ENCODE data around the gene GPR137. TPM values are rescaled to one million over a fixed set of nuclear protein-coding genes. Genes with fewer than 3 reads are reported as not detected.
"Not testable (repeated sequence)": the region's sequence is repeated elsewhere in the genome, so short reads cannot be mapped to it uniquely, and the experiment has no call there.

Gene GPR137
- total RNA-seq, 2 experiments from 2014 or later = 25.3 to 26.8 TPM

DNA sequence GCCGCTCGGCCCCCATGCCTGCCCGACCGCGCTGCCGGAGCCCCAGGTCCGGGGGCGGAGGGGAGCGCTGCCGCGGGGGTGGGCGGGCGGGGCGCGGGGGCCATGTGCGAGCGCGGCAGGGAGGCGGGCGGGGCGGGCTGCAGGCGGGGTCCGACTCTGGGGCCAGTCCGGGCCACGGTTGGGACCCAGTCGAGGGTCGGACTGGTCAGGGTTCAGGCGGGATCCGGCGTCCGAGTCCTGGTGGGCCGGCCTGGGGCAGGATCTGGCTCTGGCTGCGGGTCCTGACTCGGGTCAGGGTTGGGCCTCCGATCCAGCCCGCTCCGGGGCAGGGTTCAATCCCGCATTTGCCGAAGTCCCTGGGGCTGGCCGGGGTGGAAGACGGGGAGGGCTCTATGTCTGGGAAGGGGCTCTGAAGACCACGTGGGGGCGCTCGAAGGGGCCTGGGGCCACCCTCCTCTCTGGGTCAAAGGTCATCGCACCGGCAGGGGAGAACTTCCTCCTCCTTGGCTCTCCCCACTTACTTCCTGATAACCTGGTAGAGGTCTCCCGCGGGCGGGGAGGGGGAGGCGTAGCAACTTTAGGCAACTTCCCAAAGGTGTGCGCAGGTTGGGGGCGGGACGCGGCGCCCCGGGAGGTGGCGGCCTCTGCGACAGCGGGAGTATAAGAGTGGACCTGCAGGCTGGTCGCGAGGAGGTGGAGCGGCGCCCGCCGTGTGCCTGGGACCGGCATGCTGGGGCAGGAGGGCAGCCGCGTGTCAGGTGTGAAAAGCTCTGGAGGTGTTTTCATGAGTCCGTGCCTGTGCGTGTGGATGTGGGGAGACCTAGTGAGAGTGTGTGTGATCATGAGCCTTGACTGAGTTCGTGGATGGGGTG, 20.3 kb downstream of the GPR137 start:
- peak overlapping the region; percentile 95 for H3K4me3 Mint-ChIP-seq

DNA sequence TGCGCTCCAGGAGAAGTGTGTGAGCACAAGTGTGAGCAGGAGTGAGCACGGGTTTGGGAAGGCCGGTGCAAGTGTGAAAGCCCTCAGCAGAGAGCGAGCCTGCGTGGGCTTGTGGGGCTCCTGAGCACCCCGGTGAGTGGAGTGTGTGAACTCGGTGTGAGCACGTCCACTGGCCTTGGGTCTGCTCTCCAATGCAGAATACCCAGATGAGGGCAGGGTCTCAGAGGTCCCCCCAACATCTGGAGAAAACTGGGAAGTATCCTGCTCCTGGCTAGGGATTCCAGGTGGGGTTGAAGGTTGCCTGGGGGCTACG, 20.9 kb downstream of the GPR137 start:
- no peak for DNase-seq
- Mint-ChIP-seq H3K4me1 (ENCODE audit: low read depth) (peaks cover 52% of the 10 kb centered on the region), H3K27me3 (ENCODE audit: low read depth) (no peaks in the 10 kb centered on the region), H3K36me3 (ENCODE audit: low read depth) (peaks cover 23% of the 10 kb centered on the region), H3K9me3 (ENCODE audit: insufficient read depth) (no peaks in the 10 kb centered on the region), H3K4me3 (peak overlapping the region; percentile 95), H3K27ac (peak overlapping the region; percentile 91)
- ATAC-seq = no peak
- ChIA-PET POLR2A (interaction anchor here (0.7 to 5.5 kb wide), 2 partner anchors 11 to 35 kb away, joined by 4 to 39 read pairs; partner anchors contain the start of genes PRDX5 and TRMT112), CTCF (interaction anchor here (1.9 kb wide), 1 partner anchor 25 kb away, joined by 7 read pairs; no protein-coding TSS in a partner anchor)

More for the DNA sequence above, 20.3 kb downstream of the GPR137 start:
- peak; percentile 8 for ATAC-seq
- ChIA-PET POLR2A (interaction anchor here (0.7 to 5.5 kb wide), 5 partner anchors 12 to 120 kb away, joined by 4 to 42 read pairs (median 39); partner anchors contain the start of genes FERMT3, PRDX5, STIP1 and TRMT112), CTCF (interaction anchor here (1.4 to 5.8 kb wide), 10 partner anchors 12 to 121 kb away, joined by 4 to 148 read pairs (median 16); partner anchors contain the start of genes PPP1R14B, PRDX5, STIP1 and TRMT112)
- Mint-ChIP-seq H3K9me3 (ENCODE audit: insufficient read depth) (no peaks in the 10 kb centered on the region), H3K4me1 (ENCODE audit: low read depth) (peaks cover 48% of the 10 kb centered on the region), H3K27ac (peak overlapping the region; percentile 91), H3K36me3 (ENCODE audit: low read depth) (peaks cover 20% of the 10 kb centered on the region), H3K27me3 (ENCODE audit: low read depth) (peaks cover 1% of the 10 kb centered on the region)
- peak; percentile 75 for DNase-seq

DNA sequence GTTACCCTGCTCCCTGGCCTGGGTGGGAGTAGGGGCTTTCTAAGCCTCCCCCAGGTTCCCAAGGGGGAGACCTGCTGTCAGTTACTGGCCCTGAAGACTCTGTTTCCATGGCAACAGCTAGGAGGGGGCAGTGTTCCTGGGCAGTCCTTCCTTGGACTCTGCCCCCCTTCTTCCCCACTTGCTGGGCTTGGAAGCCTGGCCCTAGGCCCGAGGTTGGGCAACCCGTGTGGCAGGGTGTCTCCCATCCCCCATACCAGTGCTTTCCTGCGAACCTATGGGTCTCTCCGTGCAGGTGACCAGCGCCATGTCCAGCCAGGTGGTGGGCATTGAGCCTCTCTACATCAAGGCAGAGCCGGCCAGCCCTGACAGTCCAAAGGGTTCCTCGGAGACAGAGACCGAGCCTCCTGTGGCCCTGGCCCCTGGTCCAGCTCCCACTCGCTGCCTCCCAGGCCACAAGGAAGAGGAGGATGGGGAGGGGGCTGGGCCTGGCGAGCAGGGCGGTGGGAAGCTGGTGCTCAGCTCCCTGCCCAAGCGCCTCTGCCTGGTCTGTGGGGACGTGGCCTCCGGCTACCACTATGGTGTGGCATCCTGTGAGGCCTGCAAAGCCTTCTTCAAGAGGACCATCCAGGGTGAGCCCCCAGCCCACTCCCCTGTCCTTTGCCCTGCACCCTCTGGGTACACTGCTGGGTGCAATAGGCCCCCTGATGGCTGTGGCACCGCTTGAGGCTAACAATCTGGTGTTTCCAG, 21.4 kb downstream of the GPR137 start:
- DNase-seq (no peak), ATAC-seq (no peak)
- Mint-ChIP-seq H3K4me1 (ENCODE audit: low read depth) (peaks cover 49% of the 10 kb centered on the region), H3K36me3 (ENCODE audit: low read depth) (peaks cover 23% of the 10 kb centered on the region), H3K9me3 (ENCODE audit: insufficient read depth) (no peaks in the 10 kb centered on the region), H3K27ac (peak overlapping the region; percentile 91), H3K27me3 (ENCODE audit: low read depth) (no peaks in the 10 kb centered on the region), H3K4me3 (peak overlapping the region; percentile 95)
- ChIA-PET CTCF (interaction anchor here (1.3 to 1.9 kb wide), 2 partner anchors 11 to 24 kb away, joined by 4 to 7 read pairs; partner anchors contain the start of genes PRDX5 and TRMT112), POLR2A (interaction anchor here (0.7 to 5.5 kb wide), 2 partner anchors 10 to 36 kb away, joined by 4 to 39 read pairs; partner anchors contain the start of genes PRDX5 and TRMT112)

DNA sequence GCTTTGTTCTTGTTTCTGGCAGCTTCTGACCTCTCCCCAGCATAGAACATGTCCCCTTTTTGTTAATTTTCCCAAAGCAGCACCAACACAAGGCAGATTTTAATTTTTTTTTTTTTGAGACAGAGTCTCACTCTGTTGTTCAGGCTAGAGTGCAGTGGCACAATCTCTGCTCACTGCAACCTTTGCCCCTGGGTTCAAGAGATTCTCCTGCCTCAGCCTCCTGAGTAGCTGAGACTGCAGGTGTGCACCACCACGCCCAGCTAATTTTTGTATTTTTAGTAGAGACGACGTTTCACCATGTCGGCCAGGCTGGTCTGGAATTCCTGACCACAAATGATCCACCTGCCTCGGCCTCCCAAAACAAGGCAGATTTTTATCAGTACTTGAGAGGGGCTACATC, 22.1 kb downstream of the GPR137 start:
- Mint-ChIP-seq H3K27ac (peak overlapping the region; percentile 30), H3K4me3 (peak overlapping the region; percentile 22), H3K4me1 (ENCODE audit: low read depth) (peaks cover 54% of the 10 kb centered on the region), H3K36me3 (ENCODE audit: low read depth) (peaks cover 28% of the 10 kb centered on the region)
- CTCF ChIA-PET = interaction anchor here (1.3 to 1.9 kb wide), 2 partner anchors 10 to 24 kb away, joined by 4 to 7 read pairs; partner anchors contain the start of genes PRDX5 and TRMT112
- POLR2A ChIA-PET = interaction anchor here (0.7 to 5.5 kb wide), 2 partner anchors 10 to 1472 kb away, joined by 3 to 39 read pairs; partner anchors contain the start of genes PRDX5 and TRMT112
- H3K9me3 Mint-ChIP-seq (ENCODE audit: insufficient read depth); DNase-seq; H3K27me3 Mint-ChIP-seq (ENCODE audit: low read depth); ATAC-seq: not testable (repeated sequence)

DNA sequence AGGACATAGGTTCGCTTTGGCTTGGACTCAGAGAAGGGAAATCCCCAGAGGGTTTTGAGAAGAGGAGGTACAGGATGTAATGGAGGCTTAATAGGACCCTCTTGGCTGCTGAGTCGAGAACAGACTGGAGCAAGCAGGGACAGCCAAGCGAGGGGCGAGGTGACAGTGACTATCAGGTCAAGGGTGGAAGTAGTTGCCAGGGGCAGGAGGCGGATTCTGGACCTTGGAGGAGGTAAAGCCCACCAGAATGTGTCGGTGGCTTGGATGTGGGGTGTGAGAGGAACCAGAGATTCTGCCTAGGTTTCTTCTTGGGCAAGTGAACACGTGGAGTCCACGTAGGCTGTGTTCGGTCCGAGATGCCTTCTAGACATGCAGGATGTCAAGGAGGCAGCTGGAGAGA, 27.3 kb downstream of the GPR137 start:
- Mint-ChIP-seq H3K27ac (peak overlapping the region; percentile 60), H3K4me1 (ENCODE audit: low read depth) (peaks cover 38% of the 10 kb centered on the region), H3K36me3 (ENCODE audit: low read depth) (peaks cover 46% of the 10 kb centered on the region), H3K4me3 (no peak overlapping the region), H3K9me3 (ENCODE audit: insufficient read depth) (no peaks in the 10 kb centered on the region), H3K27me3 (ENCODE audit: low read depth) (no peaks in the 10 kb centered on the region)
- CTCF ChIA-PET = interaction anchor here (1.2 to 1.3 kb wide), 2 partner anchors 9 to 19 kb away, joined by 3 to 6 read pairs; no protein-coding TSS in a partner anchor
- no peak for DNase-seq
- no peak for ATAC-seq
- POLR2A ChIA-PET = no interaction called here

DNA sequence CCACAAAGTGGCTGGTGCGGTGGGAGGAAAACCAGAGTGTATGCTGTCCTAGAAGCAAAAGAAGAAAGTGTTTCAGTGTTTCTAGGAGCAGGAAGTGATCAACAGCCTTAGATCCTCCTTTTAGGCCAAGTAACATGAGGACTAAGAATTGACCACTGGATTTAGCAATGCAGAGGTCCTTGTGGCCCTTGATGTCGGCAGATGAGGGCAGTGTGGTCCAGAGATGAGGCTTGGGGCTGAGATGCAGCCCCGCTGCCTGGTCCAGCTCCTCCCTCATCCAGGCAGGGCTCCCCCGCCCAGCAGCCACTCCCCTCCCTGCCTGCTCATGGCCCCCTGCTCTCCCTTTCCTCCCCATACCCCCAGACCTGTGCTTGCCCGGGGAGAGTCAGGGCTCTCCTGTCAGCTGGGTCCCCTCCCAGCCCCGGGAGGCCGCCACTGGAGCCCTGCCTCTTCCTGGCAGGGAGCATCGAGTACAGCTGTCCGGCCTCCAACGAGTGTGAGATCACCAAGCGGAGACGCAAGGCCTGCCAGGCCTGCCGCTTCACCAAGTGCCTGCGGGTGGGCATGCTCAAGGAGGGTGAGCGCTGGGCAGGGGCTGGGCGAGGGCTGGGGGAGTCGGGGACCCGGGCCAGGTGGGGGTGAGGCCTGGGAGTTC, 28.0 kb downstream of the GPR137 start:
- ChIA-PET POLR2A (no interaction called here), CTCF (interaction anchor here (1.2 to 1.3 kb wide), 2 partner anchors 9 to 18 kb away, joined by 3 to 6 read pairs; no protein-coding TSS in a partner anchor)
- Mint-ChIP-seq H3K27ac (peak overlapping the region; percentile 60), H3K9me3 (ENCODE audit: insufficient read depth) (no peaks in the 10 kb centered on the region), H3K27me3 (ENCODE audit: low read depth) (no peaks in the 10 kb centered on the region), H3K4me1 (ENCODE audit: low read depth) (peaks cover 43% of the 10 kb centered on the region), H3K4me3 (no peak overlapping the region), H3K36me3 (ENCODE audit: low read depth) (peaks cover 46% of the 10 kb centered on the region)
- DNase-seq = no peak
- no peak for ATAC-seq

DNA sequence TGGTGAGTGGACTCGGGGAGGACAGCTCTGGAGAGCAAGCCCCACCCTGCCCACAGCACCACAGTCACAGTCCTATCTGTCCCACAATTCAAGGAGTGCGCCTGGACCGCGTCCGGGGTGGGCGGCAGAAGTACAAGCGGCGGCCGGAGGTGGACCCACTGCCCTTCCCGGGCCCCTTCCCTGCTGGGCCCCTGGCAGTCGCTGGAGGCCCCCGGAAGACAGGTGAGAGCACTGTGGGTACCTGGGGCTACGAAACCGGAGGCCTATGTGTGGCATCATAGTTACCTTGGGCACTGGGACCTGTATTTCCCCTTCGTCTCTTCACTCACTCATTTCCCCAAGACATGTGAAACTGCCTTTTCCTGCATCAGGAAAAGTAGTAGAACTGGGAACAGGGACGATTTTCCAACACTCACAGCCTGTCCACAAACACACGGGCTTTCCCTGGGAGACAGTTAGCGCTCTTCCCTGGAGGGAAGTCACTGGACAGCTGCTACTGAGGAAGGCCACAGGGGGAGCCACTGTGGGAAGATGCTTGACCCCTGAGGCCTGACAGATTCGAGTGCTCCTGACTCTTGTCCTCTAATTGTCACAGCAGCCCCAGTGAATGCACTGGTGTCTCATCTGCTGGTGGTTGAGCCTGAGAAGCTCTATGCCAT, 28.6 kb downstream of the GPR137 start:
- Mint-ChIP-seq H3K9me3 (ENCODE audit: insufficient read depth) (no peaks in the 10 kb centered on the region), H3K36me3 (ENCODE audit: low read depth) (peaks cover 45% of the 10 kb centered on the region), H3K27ac (no peak overlapping the region), H3K27me3 (ENCODE audit: low read depth) (no peaks in the 10 kb centered on the region), H3K4me1 (ENCODE audit: low read depth) (peaks cover 49% of the 10 kb centered on the region), H3K4me3 (no peak overlapping the region)
- ChIA-PET POLR2A (no interaction called here), CTCF (no interaction called here)
- no peak for ATAC-seq
- DNase-seq = no peak

DNA sequence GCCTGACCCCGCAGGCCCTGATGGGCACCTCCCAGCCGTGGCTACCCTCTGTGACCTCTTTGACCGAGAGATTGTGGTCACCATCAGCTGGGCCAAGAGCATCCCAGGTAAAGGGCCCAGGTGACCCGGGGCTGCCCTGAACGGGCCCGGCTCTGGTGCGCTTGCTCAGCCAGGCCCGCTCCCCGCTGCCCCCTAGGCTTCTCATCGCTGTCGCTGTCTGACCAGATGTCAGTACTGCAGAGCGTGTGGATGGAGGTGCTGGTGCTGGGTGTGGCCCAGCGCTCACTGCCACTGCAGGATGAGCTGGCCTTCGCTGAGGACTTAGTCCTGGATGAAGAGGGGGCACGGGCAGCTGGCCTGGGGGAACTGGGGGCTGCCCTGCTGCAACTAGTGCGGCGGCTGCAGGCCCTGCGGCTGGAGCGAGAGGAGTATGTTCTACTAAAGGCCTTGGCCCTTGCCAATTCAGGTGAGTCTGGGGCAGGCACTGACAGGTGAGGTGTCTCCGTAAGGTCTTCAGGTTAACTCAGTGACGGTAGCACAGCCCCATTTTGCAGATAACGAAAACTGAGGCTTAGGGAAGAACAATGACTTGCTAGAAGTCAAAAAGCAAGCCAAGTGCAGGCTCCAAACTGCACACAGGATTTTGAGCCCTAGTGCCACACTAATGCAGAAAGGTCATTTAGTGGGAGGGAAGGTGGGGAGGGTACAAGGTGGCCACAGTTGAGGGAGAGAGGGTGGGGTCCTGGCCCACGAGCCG, 29.3 kb downstream of the GPR137 start:
- ChIA-PET POLR2A (no interaction called here), CTCF (no interaction called here)
- ATAC-seq (no peak), DNase-seq (no peak)
- H3K27ac Mint-ChIP-seq = peak overlapping the region; percentile 12
- H3K4me1 Mint-ChIP-seq (ENCODE audit: low read depth) = peaks cover 53% of the 10 kb centered on the region
- no peaks in the 10 kb centered on the region for H3K9me3 Mint-ChIP-seq (ENCODE audit: insufficient read depth)
- no peak overlapping the region for H3K4me3 Mint-ChIP-seq
- peaks cover 43% of the 10 kb centered on the region for H3K36me3 Mint-ChIP-seq (ENCODE audit: low read depth)
- H3K27me3 Mint-ChIP-seq (ENCODE audit: low read depth) = no peaks in the 10 kb centered on the region

DNA sequence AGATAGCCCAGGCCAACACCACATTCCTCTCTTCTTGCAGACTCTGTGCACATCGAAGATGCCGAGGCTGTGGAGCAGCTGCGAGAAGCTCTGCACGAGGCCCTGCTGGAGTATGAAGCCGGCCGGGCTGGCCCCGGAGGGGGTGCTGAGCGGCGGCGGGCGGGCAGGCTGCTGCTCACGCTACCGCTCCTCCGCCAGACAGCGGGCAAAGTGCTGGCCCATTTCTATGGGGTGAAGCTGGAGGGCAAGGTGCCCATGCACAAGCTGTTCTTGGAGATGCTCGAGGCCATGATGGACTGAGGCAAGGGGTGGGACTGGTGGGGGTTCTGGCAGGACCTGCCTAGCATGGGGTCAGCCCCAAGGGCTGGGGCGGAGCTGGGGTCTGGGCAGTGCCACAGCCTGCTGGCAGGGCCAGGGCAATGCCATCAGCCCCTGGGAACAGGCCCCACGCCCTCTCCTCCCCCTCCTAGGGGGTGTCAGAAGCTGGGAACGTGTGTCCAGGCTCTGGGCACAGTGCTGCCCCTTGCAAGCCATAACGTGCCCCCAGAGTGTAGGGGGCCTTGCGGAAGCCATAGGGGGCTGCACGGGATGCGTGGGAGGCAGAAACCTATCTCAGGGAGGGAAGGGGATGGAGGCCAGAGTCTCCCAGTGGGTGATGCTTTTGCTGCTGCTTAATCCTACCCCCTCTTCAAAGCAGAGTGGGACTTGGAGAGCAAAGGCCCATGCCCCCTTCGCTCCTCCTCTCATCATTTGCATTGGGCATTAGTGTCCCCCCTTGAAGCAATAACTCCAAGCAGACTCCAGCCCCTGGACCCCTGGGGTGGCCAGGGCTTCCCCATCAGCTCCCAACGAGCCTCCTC, 30.2 kb downstream of the GPR137 start:
- not testable (repeated sequence) for ATAC-seq; DNase-seq; H3K9me3 Mint-ChIP-seq (ENCODE audit: insufficient read depth); H3K27me3 Mint-ChIP-seq (ENCODE audit: low read depth)
- Mint-ChIP-seq H3K4me3 (peak overlapping the region; percentile 89), H3K4me1 (ENCODE audit: low read depth) (peaks cover 57% of the 10 kb centered on the region), H3K27ac (peak overlapping the region; percentile 100), H3K36me3 (ENCODE audit: low read depth) (peaks cover 45% of the 10 kb centered on the region)
- POLR2A ChIA-PET = interaction anchor here (2.5 to 3.9 kb wide), 5 partner anchors 10 to 109 kb away, joined by 18 to 44 read pairs (median 37); partner anchors contain the start of genes CCDC88B, ESRRA and FERMT3
- CTCF ChIA-PET = interaction anchor here (1.0 to 5.3 kb wide), 6 partner anchors 13 to 133 kb away, joined by 3 to 137 read pairs (median 14); partner anchors contain the start of genes ESRRA and FERMT3

Measured in activated CD8-positive, alpha-beta T cell treated with anti-CD3 and anti-CD28 coated beads, Interleukin-2, amount 10 ng/mL, durations not matched to agents 7 days and 5 days (primary cell).